Measurements from ENCODE around the gene KDM7A. TPM values are rescaled to one million over a fixed set of nuclear protein-coding genes. Genes with fewer than 3 reads are reported as not detected.

Gene KDM7A
- total and polyA plus RNA-seq, 2 of the 8 experiments (the other 6 are each of a cell fraction or from before 2014, with no cell fraction given), result 2.2 to 12.5 TPM

DNA sequence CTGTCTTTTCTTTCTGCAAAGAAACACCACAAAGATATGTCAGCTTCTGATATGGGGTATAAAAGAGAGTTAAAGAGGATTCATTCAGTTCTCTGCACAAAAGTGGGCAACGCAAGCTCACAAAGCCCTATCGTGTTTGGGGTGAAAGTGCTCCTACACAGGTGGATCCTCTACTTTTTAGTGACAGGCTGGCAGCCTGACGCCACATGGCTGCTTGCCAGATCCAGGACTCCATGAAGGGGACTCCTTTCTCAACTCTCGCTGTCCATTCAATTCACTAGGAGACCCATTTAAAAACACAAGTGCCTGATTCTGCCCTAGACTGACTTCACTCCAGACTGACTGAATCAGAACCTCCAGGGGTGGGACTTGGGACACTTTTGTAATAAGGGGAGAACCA, 122.0 kb downstream of the KDM7A start:
- peaks cover 0 to 2% (median 0%) of the 10 kb centered on the region in 4 experiments; a peak in 1 of 7 replicates for H3K27me3 ChIP-seq (replicated peaks in 1 of 4; ENCODE audit: control insufficient read depth in 3 of 4, extremely low read depth in 1 of 4, insufficient read depth in 3 of 4, low read length in 3 of 4)
- H3K23me2 ChIP-seq (ENCODE audit: low read depth, low read length), result no peaks in the 10 kb centered on the region
- no peak overlapping the region for H3K4me2 ChIP-seq (ENCODE audit: insufficient read depth in 1 of 2, low read depth in 2 of 2, low read length in 2 of 2)
- H3K27ac ChIP-seq (ENCODE audit: low read depth, low read length), result no peak overlapping the region
- no peak overlapping the region for H4K5ac ChIP-seq (ENCODE audit: insufficient read length, low read depth, low read length)
- H2BK20ac ChIP-seq (ENCODE audit: low read length), result no peak overlapping the region
- H4K20me1 ChIP-seq (replicated peaks in 1 of 2; ENCODE audit: control insufficient read depth in 1 of 2, insufficient read depth in 2 of 2, low read length in 2 of 2), result peaks cover 0 to 2% of the 10 kb centered on the region in 2 experiments
- CTCF ChIA-PET (ENCODE audit: partially characterized antibody), result interaction anchor here (0.6 to 1.6 kb wide), 3 partner anchors 44 to 453 kb away, joined by 3 to 5 read pairs (median 3); no protein-coding TSS in a partner anchor
- H3K4ac ChIP-seq (replicated peaks; ENCODE audit: insufficient read length, low read depth, low read length), result no peak overlapping the region
- no peak overlapping the region for H4K91ac ChIP-seq (replicated peaks; ENCODE audit: insufficient read length, low read length)
- H3K4me1 ChIP-seq (replicated peaks in 1 of 4; ENCODE audit: control insufficient read depth in 3 of 4, insufficient read depth in 4 of 4, low read length in 3 of 4), result no peaks in the 10 kb centered on the region
- H2BK5ac ChIP-seq (ENCODE audit: low read depth, low read length), result no peak overlapping the region
- no peaks in the 10 kb centered on the region for H3K79me2 ChIP-seq (ENCODE audit: control insufficient read depth in 1 of 2, insufficient read depth in 2 of 2, low read length in 2 of 2)
- no peaks in the 10 kb centered on the region for H3K9me3 ChIP-seq (ENCODE audit: insufficient read depth in 2 of 2, low read depth in 1 of 2, low read length in 1 of 2)
- no peak for FAIRE-seq
- H2BK12ac ChIP-seq (ENCODE audit: low read depth, low read length), result no peak overlapping the region
- H2BK120ac ChIP-seq (replicated peaks; ENCODE audit: low read depth, low read length), result no peak overlapping the region
- no peak overlapping the region for H3K4me3 ChIP-seq (ENCODE audit: extremely low read depth in 1 of 4, insufficient read depth in 2 of 4, low read depth in 3 of 4, low read length in 4 of 4)
- no peak overlapping the region for H4K8ac ChIP-seq (ENCODE audit: extremely low read depth, insufficient read depth, low read length)
- H3K56ac ChIP-seq (replicated peaks; ENCODE audit: insufficient read length, low read depth, low read length), result no peak overlapping the region
- H3K36me3 ChIP-seq (ENCODE audit: control insufficient read depth in 2 of 4, insufficient read depth in 4 of 4, low read length in 3 of 4), result no peaks in the 10 kb centered on the region
- no peaks in the 10 kb centered on the region for H3K79me1 ChIP-seq (ENCODE audit: low read depth, low read length)
- 79% methylated on average over 4 of the region's 4 CpGs; no CpG with 5 or more reads in 1 of the 2 experiments for WGBS, 2 experiments (ENCODE audit: extremely low coverage in 1 of 2, insufficient coverage in 1 of 2, insufficient read length in 1 of 2, insufficient replicate concordance in 2 of 2, low coverage in 1 of 2, low lambda C conversion rate in 2 of 2, missing lambda C conversion rate in 1 of 2)
- H2AK5ac ChIP-seq (ENCODE audit: low read depth, low read length), result no peak overlapping the region
- POLR2A ChIA-PET (ENCODE audit: partially characterized antibody), result interaction anchor here (0.7 kb wide), 2 partner anchors 12 to 250 kb away, joined by 3 read pairs; no protein-coding TSS in a partner anchor
- no peak overlapping the region for H3K9ac ChIP-seq (replicated peaks in 1 of 4; ENCODE audit: extremely low read depth in 1 of 4, low read depth in 3 of 4, low read length in 3 of 4)
- DNase-seq (ENCODE audit: low read depth in 1 of 2, low spot score in 2 of 2), result no peak
- no peak overlapping the region for H3K18ac ChIP-seq (ENCODE audit: extremely low read depth, low read length)
- H3K14ac ChIP-seq (ENCODE audit: insufficient read length), result no peak overlapping the region
- no peak overlapping the region for H3K23ac ChIP-seq (ENCODE audit: insufficient read length)
- no peak overlapping the region for H2AFZ ChIP-seq (ENCODE audit: low read length)
- no peak overlapping the region for H2BK15ac ChIP-seq (ENCODE audit: low read length)
- TF ChIP-seq NRF1 (IDR thresholded peaks at IDR 0.05; ENCODE audit: low read depth, low read length) (no peak), ASH2L (IDR thresholded peaks at IDR 0.05; ENCODE audit: low read length) (no peak), EGR1 (IDR thresholded peaks at IDR 0.05; ENCODE audit: borderline replicate concordance, low read depth, low read length) (no peak), RNF2 (IDR thresholded peaks at IDR 0.05; ENCODE audit: borderline replicate concordance, low read depth, low read length, missing control alignments, poor library complexity, severe bottlenecking) (no peak), MAFK (IDR thresholded peaks at IDR 0.05; ENCODE audit: low read depth, low read length) (no peak), RBBP5 (IDR thresholded peaks at IDR 0.05; ENCODE audit: borderline replicate concordance, low read depth, low read length) (no peak), CREB1 (IDR thresholded peaks at IDR 0.05) (no peak), POLR2AphosphoS5 (IDR thresholded peaks at IDR 0.05; ENCODE audit: low read depth, low read length) (no peak), ZNF274 (IDR thresholded peaks at IDR 0.05; ENCODE audit: borderline replicate concordance, extremely low read depth, low read length) (no peak), HDAC6 (IDR thresholded peaks at IDR 0.05; ENCODE audit: low read depth, low read length) (no peak), GABPA (IDR thresholded peaks at IDR 0.05; ENCODE audit: borderline replicate concordance, insufficient read depth, low read length) (no peak), JUND (IDR thresholded peaks at IDR 0.05; ENCODE audit: low read length) (no peak), CTBP2 (IDR thresholded peaks at IDR 0.05; ENCODE audit: borderline replicate concordance, insufficient read depth, insufficient read length, low read length) (no peak), TCF12 (IDR thresholded peaks at IDR 0.05; ENCODE audit: low read depth, low read length) (no peak), CBX8 (IDR thresholded peaks at IDR 0.05; ENCODE audit: borderline replicate concordance, low read depth, low read length) (no peak)
